ENCODE measurements around the gene CPNE4.
"Not testable (repeated sequence)": the region's sequence is repeated elsewhere in the genome, so short reads cannot be mapped to it uniquely, and the experiment has no call there.

CPNE4 gene

GRCh38 chr3:132016061-132017041 is 18.5 kb downstream of the CPNE4 start:
- no peak for DNase-seq

DNA sequence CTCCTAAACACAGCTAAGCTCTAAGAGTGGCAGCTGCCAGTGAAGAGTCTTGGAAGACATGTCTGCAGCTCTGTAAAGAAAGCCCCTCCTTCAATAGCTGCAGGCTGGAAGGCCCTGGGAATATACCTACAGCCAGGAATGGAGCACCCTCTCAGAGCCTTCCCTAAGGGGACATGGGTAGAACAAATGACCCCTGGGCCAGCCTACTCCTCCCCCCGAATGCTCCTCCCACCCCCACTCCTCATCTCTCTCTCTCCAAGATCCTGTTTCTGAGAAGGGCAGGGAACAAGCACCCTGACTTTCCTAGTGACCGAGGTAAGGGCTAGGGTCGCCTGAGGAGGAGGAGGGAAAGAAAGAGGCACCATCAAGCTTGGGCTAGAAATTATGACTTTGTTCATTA is 20.7 kb downstream of the CPNE4 start:
- no peak for DNase-seq

DNA sequence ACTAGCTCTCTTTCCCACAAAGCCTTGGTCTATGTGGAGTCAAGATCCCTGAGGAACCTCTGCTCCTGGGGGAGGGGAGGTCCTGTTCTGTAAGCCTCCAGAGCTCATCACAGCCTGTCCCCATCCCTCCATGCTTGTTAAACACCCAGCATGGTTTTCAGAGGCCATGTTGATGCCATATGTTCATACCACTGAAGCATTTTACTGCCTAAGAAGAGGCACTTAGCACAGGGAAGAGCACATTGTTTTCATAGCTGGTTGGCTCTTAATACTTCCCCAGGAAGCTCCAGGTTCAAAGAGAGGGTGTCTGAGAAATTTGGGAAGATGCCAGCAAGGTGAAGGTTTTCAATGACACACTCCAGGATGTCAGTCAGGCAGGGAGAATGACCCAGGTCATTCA is 25.6 kb downstream of the CPNE4 start:
- DNase-seq = no peak

- DNase-seq = no peak
Measured at GRCh38 chr3:132008837-132009236, 26.0 kb downstream of the CPNE4 start.

GRCh38 chr3:132007617-132008016 is 27.2 kb downstream of the CPNE4 start:
- DNase-seq = no peak

GRCh38 chr3:132006605-132007204 is 28.1 kb downstream of the CPNE4 start:
- DNase-seq = peak; percentile 44

DNA sequence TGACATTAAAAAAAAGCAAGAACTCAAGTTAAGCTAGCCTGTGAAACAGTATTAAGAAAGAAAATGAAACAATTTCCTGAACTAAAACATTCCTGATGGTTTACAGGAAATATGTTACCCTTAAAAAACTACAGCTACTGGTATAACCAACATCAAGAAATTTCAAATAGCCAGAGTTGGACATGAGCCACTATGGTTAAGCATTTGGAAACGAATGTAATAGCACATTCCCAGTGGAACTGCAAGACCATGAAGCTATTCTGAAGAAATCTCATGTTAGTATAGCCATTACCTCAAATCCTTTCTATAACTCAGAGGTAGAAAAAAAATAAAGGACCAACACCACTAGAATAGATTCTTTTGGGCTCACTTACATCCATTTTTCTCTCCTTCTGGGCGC is 30.2 kb downstream of the CPNE4 start:
- no peak for DNase-seq

DNA sequence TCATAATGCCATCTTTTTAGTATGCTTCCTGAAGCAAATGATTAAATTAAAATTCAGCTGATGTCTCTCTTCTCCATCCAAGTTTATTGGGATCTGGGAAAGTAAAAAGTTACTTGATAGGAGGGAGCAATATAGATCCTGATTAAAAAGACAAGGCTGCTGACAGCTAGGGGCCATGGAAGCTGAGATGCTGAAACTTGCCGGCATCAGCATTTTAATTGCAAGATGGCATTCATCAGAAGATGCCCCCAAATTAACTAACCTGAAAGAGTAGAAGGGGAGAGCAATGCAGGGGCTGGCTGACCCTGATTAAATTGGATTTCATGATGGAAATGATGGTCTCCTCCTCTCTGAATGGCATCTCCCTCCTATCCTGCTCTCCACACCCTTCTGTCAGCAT is 31.1 kb downstream of the CPNE4 start:
- DNase-seq = no peak

- DNase-seq = no peak
Measured at GRCh38 chr3:132001999-132002398, 32.8 kb downstream of the CPNE4 start.

DNA sequence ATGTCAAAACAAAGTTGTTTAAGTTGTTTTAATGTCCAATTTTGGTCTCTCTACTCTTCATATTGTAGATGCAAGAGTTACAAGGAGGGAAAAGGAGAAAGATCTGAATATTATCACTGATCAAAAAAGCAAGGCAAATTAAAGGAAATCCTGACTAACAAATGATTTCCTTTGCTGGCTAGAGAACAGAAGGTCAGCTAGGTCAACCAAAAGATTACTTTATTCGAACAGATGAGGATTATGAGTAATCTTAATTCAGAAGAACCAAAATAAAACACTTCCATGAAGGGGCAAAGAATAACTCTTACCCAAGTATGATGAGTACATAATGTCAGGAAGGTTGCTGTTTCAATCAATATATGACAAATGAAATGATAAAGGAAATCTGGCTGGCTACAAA is 33.8 kb downstream of the CPNE4 start:
- DNase-seq = no peak

DNA sequence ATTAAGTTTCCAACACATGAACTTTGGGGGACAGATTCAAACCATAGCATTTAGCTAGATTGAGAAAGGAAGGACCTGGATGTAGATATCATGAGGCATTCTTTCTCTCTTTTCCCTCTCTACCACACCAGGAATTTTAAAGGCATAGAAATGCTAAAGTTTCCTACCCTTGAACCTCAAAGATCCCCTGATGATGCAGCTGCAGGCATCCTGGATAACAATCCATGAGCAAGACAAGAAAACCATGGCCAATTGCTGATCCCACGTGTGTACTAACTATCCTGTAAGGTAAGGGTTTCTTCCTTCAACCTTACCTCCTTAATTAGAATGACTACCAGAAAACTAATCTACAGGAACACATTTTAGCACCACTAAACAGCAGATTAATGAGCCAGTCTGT is 36.8 kb downstream of the CPNE4 start:
- no peak for DNase-seq

GRCh38 chr3:131995891-131996290 is 38.9 kb downstream of the CPNE4 start:
- no peak for DNase-seq

GRCh38 chr3:131989318-131989717 is 45.5 kb downstream of the CPNE4 start:
- DNase-seq = no peak

DNA sequence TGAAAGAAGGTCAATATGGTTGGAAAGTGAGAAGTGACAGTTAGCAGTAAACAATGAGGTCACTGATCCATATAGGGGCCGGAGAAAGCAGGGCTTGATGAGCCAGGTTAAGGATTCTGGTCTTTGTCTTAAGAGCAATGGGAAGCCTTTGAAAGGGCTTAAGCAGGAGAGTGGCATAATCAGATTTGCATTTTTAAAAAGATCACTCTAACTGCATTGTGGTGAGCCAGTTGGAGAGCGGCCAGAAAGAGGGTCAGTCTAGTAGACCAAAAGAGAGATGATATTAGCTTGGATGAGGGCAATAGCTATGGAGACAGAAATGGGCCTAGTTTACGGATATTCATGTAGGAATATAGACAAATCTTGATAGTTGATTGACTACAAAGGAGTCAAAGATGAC is 46.6 kb downstream of the CPNE4 start:
- no peak for DNase-seq

DNA sequence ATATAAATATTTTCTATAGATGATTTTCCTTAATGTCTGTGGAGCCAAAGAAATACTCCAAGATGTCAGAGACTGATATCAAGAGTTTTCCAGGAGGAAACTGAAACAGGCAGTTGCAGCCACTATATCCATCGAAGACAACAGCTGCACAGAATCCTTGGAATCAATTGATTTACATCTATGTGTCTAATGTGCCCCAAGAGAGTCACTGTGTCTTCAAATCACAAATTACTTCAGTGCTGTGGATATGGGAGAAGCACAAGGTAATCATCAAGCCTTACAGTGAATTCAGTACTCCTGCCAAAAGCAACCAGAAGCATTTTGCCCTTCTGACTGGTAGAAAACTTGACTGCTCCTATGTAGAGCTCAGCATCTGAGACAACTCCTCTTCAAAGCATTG is 51.1 kb downstream of the CPNE4 start:
- DNase-seq = no peak

DNA sequence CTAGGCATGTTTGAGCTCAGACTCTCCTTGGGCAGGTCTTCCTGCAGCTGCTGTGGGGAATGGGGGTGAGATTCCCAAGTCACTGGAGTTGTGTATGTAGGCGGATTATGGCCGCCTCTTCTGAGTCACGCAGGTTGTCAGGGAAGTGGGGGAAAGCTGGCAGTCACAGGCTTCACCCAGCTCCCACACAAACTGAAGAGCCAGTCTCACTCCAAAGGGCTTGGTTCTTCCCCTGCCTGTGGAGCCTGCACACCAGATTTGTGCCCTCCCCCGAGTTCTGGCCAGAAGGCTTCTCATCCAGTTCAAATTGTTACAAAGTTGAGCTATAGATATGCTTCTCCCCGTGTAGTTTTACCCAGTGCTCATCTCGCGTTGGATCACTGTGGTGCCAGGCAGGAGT is 53.5 kb downstream of the CPNE4 start:
- no peak for DNase-seq

DNA sequence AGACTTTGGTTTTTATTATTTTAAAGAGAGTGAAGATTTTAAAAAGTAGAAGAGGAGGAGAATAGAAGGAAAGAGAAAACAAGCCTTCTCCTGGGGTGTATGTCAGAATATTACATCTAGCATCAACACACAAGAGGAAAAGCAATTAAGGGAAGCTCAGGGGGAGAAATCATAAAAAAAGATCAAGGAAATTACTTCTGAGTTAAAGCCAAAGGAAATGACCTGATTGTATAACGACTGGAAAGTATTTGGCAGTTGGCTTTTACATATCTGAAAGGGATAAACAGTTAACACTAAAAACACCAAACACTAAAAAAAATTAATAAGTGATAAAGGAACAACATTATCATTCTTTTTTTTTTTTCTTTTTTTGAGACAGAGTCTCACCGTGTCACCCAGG is 58.4 kb downstream of the CPNE4 start:
- no peak for DNase-seq

GRCh38 chr3:131975047-131975446 is 59.8 kb downstream of the CPNE4 start:
- no peak for DNase-seq

DNA sequence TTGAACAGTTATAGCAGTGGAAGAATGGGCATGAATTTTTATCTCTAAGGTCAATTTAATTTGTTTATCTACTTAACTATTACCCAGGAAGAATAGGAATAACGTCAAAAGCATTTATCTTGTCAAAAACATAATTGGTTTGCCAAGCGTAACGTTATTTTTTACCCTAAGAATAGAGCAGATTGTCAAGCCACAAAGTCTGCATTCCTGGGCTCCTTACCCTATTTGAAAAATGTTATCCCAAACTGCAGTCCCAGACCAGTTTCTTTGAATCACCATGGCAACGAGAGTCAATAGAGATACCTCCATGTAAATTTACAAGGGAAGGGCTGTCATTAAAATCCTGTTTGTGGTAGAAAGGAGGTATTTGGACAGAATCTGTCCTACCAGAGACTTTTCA is 61.1 kb downstream of the CPNE4 start:
- no peak for DNase-seq

DNA sequence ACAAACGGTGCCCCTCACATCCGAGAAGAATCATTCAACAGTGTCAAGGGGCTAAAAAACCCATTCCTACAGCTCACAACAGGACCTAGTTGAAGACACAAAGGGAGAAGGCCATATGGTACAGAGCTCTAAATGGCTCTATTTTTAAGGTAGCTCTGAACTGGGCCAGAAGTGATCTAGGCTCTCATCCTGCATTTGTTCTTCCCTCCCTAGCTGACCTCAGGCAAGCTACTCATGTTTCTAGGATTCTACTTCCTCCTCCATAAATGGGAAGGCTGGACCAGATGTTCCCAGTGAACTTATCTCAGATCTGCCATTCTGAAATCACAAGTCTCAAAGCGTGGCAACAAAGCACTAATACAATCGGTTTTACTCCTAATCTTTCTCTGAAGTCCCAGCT is 62.3 kb downstream of the CPNE4 start:
- no peak for DNase-seq

DNA sequence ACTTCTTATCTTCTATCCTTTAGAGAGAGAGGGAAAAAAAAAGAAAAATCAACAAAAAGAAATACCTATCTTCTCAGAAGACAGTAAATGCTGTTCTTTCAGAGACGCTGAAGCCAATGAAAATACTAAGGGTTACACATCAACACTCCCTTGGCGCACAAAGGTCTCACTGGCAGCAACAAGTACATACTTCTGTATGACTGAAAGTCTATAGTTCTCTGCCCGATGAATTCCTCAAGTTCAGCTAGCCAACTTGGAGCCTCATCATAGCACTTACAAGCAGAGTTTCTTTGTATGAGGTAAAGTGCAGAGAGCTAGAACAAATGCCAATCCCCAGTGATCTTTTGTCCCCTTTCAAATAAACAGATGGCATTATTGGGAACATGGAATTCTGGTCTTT is 62.7 kb downstream of the CPNE4 start:
- no peak for DNase-seq

- DNase-seq = not testable (repeated sequence)
Measured at GRCh38 chr3:131963442-131963841, 71.4 kb downstream of the CPNE4 start.

DNA sequence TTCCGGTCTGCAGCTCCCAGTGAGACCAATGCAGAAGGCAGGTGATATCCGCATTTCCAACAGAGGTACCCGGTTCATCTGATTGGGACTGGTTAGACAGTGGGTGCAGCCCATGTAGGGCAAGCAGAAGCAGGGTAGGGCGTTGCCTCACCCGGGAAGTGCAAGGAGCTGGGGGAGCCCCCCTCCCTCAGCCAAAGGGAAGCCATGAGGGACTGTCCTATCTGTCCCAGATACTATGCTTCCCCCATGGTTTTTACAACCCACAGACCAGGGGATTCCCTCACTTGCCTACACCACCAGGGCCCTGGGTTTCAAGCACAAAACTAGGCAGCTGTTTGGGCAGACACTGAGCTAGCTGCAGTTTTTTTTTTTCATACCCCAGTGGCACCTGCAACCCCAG is 71.8 kb downstream of the CPNE4 start:
- no peak for DNase-seq

DNA sequence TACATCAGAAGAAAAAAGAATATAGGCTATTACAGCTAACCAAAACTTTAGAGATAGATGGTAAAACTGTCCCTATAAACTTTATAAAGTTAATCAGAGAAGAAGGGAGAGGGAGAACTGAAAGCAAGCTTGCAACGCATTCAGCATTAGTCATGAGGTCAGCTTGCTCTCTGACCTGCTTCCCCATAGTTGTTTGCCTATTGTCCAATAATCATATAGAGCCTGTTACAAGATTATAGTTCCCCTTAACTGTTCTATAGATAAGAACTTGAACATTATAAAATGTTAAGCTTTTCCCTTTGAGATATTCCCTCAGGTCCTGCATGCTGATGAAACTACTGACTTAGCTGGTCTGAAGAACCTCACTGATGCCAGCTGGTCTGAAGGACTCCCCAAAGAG is 74.5 kb downstream of the CPNE4 start:
- no peak for DNase-seq

DNA sequence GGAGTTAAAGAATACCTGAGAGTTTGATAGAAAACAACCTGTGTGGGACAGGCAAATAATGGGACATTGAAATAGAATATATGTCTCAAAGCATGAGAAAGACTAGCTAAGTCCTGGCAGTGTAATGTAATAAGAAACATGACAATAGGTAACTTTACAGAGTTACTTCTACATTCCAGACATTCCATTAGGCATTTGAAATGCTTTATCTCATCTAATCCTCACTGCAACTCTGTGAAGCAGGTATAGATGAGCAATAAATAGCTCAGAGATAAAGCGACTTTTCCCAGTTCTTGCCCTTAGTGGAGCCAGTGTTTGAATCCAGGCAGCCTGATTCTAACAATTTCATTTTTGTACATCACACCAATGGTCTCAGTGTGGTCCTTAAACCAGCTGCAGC is 76.8 kb downstream of the CPNE4 start:
- DNase-seq = no peak
